ENCODE measurements around the gene AGAP1. TPM values are rescaled to one million over a fixed set of nuclear protein-coding genes. Genes with fewer than 3 reads are reported as not detected.

Gene AGAP1
- polyA plus RNA-seq, 1 donor from 2014 or later = 17.4 TPM

DNA sequence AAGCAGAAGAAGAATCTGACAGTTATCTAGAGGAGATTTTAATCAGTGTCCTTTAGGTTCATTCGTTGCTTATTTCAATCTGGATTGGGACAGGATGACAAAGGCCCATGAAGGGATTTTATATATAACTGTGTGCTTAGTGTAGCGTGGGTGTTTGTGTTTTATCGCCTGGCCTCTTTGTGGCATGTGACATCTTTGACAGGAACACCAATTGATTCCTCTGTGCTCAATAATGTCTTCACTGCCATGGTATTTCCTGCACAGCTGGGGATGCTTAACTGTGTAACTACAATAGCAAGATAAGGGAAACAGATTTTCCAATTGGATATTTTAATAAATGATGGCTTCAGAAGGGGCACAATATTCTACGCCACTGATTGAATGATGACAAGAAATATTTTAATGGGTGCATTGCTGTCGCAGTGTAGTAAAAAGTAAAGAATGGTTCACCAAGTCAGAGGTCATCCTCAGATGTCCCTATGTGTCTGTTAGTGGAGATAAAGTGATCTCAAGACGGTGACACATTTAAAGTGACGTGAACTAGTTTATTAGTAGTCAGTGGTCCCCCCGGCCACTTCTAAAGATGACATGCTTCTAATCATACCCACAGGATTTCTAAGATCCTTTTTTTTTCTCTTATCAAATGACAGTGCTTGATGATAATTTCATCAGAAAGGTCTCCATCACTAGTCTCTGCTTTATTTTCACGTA is 160.4 kb downstream of the AGAP1 start:
- H3K9ac ChIP-seq (ENCODE audit: low read length) = no peak overlapping the region
- H3K4me2 ChIP-seq (ENCODE audit: low read length) = peak overlapping the region; percentile 44
- no peaks in the 10 kb centered on the region for H3K79me2 ChIP-seq (replicated peaks; ENCODE audit: insufficient read depth, low read length)
- H4K20me1 ChIP-seq (ENCODE audit: insufficient read depth) = no peaks in the 10 kb centered on the region
- H3K9me2 ChIP-seq (ENCODE audit: insufficient read depth, low read length) = no peaks in the 10 kb centered on the region
- H3K27ac ChIP-seq (ENCODE audit: low read length) = peak overlapping the region; percentile 30
- no peak overlapping the region for H3K4me3 ChIP-seq (ENCODE audit: low read length)
- no peaks in the 10 kb centered on the region for H3K9me3 ChIP-seq (ENCODE audit: low read length)
- TF ChIP-seq RAD21 (conservative IDR thresholded peaks at IDR 0.05) (no peak), POLR2AphosphoS5 (IDR thresholded peaks at IDR 0.05) (peak; percentile 68), EP300 (conservative IDR thresholded peaks at IDR 0.05; ENCODE audit: poor library complexity, severe bottlenecking) (peak; percentile 59), EZH2 (IDR thresholded peaks at IDR 0.05; ENCODE audit: borderline replicate concordance, insufficient read depth, low read length, poor library complexity, severe bottlenecking) (no peak), TAF1 (IDR thresholded peaks at IDR 0.05; ENCODE audit: low read depth) (no peak)
- TF ChIP-seq, protein P1, sequence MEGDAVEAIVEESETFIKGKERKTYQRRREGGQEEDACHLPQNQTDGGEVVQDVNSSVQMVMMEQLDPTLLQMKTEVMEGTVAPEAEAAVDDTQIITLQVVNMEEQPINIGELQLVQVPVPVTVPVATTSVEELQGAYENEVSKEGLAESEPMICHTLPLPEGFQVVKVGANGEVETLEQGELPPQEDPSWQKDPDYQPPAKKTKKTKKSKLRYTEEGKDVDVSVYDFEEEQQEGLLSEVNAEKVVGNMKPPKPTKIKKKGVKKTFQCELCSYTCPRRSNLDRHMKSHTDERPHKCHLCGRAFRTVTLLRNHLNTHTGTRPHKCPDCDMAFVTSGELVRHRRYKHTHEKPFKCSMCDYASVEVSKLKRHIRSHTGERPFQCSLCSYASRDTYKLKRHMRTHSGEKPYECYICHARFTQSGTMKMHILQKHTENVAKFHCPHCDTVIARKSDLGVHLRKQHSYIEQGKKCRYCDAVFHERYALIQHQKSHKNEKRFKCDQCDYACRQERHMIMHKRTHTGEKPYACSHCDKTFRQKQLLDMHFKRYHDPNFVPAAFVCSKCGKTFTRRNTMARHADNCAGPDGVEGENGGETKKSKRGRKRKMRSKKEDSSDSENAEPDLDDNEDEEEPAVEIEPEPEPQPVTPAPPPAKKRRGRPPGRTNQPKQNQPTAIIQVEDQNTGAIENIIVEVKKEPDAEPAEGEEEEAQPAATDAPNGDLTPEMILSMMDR (IDR thresholded peaks at IDR 0.05; ENCODE audit: poor library complexity, severe bottlenecking) = no peak
- TF ChIP-seq, protein P2, sequence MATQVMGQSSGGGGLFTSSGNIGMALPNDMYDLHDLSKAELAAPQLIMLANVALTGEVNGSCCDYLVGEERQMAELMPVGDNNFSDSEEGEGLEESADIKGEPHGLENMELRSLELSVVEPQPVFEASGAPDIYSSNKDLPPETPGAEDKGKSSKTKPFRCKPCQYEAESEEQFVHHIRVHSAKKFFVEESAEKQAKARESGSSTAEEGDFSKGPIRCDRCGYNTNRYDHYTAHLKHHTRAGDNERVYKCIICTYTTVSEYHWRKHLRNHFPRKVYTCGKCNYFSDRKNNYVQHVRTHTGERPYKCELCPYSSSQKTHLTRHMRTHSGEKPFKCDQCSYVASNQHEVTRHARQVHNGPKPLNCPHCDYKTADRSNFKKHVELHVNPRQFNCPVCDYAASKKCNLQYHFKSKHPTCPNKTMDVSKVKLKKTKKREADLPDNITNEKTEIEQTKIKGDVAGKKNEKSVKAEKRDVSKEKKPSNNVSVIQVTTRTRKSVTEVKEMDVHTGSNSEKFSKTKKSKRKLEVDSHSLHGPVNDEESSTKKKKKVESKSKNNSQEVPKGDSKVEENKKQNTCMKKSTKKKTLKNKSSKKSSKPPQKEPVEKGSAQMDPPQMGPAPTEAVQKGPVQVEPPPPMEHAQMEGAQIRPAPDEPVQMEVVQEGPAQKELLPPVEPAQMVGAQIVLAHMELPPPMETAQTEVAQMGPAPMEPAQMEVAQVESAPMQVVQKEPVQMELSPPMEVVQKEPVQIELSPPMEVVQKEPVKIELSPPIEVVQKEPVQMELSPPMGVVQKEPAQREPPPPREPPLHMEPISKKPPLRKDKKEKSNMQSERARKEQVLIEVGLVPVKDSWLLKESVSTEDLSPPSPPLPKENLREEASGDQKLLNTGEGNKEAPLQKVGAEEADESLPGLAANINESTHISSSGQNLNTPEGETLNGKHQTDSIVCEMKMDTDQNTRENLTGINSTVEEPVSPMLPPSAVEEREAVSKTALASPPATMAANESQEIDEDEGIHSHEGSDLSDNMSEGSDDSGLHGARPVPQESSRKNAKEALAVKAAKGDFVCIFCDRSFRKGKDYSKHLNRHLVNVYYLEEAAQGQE (IDR thresholded peaks at IDR 0.05; ENCODE audit: borderline replicate concordance) = no peak
- H3K27me3 ChIP-seq (ENCODE audit: insufficient read depth, low read depth, low read length) = no peaks in the 10 kb centered on the region
- no peaks in the 10 kb centered on the region for H3K36me3 ChIP-seq (ENCODE audit: insufficient read depth, low read length)
- no peak overlapping the region for H2AFZ ChIP-seq (ENCODE audit: low read depth, low read length)
- no peaks in the 10 kb centered on the region for H3F3A ChIP-seq (ENCODE audit: insufficient read depth, low read length, poor library complexity, severe bottlenecking)

DNA sequence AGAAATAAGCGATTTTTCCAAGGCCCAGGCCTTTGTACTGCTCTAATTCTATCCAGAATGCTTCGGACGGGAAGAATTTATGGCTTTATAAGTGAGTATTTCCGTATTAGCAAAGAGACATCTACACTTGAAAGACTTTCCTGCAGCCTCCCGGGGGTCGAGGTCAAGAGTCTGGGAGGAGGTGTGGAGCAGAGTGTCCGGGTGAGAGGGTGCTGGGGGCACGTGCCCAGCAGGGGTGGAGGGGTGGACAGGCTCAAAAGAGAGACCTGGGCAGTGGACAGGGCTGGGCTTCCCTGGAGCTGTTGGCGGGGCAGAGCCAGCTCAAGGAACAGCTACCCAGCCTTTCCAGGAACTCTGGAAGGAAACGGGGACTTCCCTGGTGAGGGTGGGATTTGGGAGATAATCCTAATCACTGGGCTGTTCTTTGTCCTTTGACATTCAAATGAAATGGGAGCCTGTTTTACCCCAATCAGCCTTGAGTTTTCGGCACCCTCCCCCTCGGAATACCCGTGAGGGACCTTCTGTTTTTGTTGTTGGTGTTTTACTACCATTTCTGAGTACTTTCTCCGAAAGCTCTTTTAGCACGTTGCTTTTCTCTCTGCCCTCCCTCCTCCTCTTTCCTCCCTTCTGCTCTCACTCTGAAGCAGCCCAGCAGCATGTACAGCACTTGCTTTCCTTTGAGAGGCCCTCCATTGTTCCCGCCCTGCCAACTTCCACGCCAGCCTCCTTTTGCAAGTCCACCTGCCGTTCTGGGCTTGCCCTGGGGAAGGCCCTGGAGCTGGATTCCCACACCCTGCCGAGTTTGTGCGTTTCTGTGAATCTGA is 164.7 kb downstream of the AGAP1 start:
- Histone ChIP-seq H4K20me1 (ENCODE audit: insufficient read depth) (no peaks in the 10 kb centered on the region), H3K4me2 (ENCODE audit: low read length) (no peak overlapping the region), H3K9ac (ENCODE audit: low read length) (no peak overlapping the region), H3K9me3 (ENCODE audit: low read length) (no peaks in the 10 kb centered on the region), H3F3A (ENCODE audit: insufficient read depth, low read length, poor library complexity, severe bottlenecking) (no peaks in the 10 kb centered on the region), H2AFZ (ENCODE audit: low read depth, low read length) (no peak overlapping the region), H3K27ac (ENCODE audit: low read length) (no peak overlapping the region), H3K4me3 (ENCODE audit: low read length) (no peak overlapping the region), H3K27me3 (ENCODE audit: insufficient read depth, low read depth, low read length) (no peaks in the 10 kb centered on the region), H3K9me2 (ENCODE audit: insufficient read depth, low read length) (no peaks in the 10 kb centered on the region), H3K36me3 (ENCODE audit: insufficient read depth, low read length) (no peaks in the 10 kb centered on the region), H3K79me2 (replicated peaks; ENCODE audit: insufficient read depth, low read length) (peaks cover 4% of the 10 kb centered on the region)
- TF ChIP-seq EP300 (conservative IDR thresholded peaks at IDR 0.05; ENCODE audit: poor library complexity, severe bottlenecking) = no peak
- TF ChIP-seq, protein P2 (IDR thresholded peaks at IDR 0.05; ENCODE audit: borderline replicate concordance) = no peak
- TF ChIP-seq TAF1 (IDR thresholded peaks at IDR 0.05; ENCODE audit: low read depth) = no peak
- TF ChIP-seq MXI1 (conservative IDR thresholded peaks at IDR 0.05; ENCODE audit: poor library complexity, severe bottlenecking) = no peak
- TF ChIP-seq EZH2 (IDR thresholded peaks at IDR 0.05; ENCODE audit: borderline replicate concordance, insufficient read depth, low read length, poor library complexity, severe bottlenecking) = no peak
- TF ChIP-seq POLR2AphosphoS5 (IDR thresholded peaks at IDR 0.05) = no peak
- no peak for TF ChIP-seq RAD21 (conservative IDR thresholded peaks at IDR 0.05)
- no peak for TF ChIP-seq SMC3 (conservative IDR thresholded peaks at IDR 0.05; ENCODE audit: poor library complexity)
- TF ChIP-seq, protein P1 (IDR thresholded peaks at IDR 0.05; ENCODE audit: poor library complexity, severe bottlenecking) = no peak

Data from neural cell (in vitro differentiated cells).